GM19193 (cell line): ENCODE measurements around the gene ITSN1.

Experiments used
- POLR2A ChIP-seq: IDR thresholded peaks from 4 replicates; pipeline ENCODE4 v1.6.1; 2011; ENCODE audit not compliant: insufficient read depth, insufficient read length; ENCODE audit errors: extremely low read depth

The ITSN1 gene

DNA sequence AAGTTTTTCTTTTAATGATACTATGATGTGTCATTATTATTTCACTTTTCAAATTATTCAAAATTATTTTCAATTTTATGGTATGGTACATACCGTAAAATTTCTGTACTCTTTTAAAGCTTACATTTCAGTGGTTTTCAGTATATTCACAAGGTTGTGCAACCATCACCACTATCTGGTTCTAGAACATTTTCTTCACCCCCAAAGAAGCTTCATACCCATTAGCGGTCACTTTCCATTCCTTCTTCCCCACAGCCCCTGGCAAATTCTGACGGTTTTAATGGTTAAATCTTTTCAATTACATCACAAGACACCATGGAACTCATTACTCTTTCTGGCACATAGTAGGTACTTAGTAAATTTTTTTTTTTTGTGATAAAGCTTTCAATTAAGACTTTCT is 296.1 kb downstream of the ITSN1 start:
- TF ChIP-seq POLR2A = no peak

DNA sequence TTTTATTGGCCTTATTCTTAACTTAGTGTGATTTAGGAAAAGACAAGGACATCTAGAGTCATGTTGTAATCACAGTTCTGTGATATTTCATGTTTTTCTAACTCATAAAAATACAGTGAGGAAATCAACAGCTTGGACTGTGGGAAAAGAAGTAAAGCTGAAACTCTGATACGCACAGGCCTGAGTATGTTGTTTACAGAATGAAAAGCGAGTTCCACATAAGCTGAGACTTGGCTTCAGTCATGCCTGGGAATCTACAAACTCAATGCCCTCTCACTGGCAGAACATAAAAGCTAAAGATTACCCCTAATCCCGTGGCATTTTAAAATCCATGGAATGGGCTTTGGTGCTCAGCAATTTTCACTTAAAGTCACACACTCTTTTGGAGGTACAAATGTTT is 296.9 kb downstream of the ITSN1 start:
- no peak for TF ChIP-seq POLR2A

DNA sequence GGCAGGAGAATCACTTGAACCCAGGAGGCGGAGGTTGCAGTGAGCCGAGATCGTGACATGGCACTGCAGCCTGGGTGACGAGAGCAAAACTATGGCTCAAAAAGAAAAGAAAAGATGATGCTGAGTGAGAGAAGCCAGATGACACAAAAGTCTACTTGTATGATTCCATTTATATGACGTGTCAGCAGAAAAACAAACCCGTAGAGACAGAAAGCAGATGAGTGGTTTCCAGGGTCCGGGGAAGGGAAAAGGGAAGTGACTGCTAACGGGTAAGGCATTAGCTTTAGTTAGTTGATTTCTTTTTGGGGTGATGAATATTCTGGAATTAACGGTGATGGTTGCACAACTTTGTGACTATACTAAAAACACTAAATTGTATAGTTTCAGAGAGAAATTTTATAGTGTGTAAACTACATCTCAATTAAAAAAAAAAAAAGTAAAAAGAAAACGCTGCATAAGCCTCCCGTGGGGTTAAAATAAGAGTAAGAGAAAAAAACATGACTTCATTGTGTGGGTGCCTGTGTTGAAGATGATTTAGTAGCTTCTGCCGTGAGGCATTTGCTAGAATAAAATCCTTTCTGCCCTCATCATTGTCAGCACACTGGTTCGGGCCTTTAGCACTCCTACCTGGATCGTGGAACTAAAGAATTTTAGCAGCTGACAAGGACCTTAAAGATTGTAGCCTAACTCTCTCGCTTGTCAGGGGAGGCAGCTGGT is 298.0 kb downstream of the ITSN1 start:
- no peak for TF ChIP-seq POLR2A

GRCh38 chr21:33940881-33941245 is 298.6 kb downstream of the ITSN1 start:
- TF ChIP-seq POLR2A = no peak

DNA sequence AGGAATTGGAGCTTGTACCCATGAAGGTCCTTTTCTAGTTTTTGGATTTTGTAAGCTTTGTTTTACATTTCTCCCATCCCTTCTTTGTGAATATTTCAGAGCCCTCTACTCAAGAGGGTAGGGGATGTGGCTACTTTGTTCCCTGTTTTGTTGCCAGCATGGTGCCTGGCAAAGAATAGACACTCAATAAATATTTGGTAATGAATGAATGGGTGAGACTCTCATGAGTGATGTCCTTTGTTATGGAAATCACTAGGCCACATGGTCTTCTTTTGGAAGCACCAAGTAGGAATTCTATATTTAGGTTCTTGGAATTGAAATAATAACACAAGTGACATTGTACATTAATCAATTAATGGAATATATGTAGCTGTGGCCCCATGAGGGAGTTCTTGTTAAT is 300.1 kb downstream of the ITSN1 start:
- TF ChIP-seq POLR2A = no peak

GRCh38 chr21:33943293-33943692 is 301.0 kb downstream of the ITSN1 start:
- no peak for TF ChIP-seq POLR2A

GRCh38 chr21:33944185-33944763 is 302.0 kb downstream of the ITSN1 start:
- TF ChIP-seq POLR2A = no peak

GRCh38 chr21:33945652-33946270 is 303.5 kb downstream of the ITSN1 start:
- TF ChIP-seq POLR2A = no peak

DNA sequence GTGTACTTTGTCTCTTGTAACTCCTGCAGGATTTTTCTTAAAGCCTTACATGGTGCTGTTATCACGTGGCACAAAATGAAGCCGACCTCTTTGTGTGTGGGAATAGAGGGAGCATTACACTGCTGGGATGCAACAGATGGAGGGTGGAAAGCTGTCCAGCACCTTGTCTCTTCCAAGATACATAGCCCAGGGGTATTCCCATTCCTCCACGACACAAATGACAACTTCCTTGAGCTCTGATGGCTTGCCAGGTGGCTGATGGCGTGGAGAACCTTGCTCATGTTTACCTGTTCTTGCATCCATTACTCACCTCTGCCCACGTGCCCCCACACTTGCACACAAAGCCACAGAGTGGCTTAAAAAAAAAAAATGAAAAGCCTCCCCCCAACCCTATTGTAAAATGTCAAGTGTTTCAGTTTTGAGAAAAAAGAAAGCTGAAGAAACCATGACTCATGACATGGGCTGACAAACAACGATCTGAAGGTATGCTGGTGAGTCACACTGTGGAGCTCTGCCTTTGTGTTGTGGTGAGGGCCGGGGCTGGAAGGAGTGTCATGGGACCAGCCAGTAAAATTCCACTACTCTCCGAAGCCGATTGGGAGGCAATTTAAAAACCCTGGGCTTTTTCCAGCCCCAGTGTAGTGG is 305.3 kb downstream of the ITSN1 start:
- no peak for TF ChIP-seq POLR2A

DNA sequence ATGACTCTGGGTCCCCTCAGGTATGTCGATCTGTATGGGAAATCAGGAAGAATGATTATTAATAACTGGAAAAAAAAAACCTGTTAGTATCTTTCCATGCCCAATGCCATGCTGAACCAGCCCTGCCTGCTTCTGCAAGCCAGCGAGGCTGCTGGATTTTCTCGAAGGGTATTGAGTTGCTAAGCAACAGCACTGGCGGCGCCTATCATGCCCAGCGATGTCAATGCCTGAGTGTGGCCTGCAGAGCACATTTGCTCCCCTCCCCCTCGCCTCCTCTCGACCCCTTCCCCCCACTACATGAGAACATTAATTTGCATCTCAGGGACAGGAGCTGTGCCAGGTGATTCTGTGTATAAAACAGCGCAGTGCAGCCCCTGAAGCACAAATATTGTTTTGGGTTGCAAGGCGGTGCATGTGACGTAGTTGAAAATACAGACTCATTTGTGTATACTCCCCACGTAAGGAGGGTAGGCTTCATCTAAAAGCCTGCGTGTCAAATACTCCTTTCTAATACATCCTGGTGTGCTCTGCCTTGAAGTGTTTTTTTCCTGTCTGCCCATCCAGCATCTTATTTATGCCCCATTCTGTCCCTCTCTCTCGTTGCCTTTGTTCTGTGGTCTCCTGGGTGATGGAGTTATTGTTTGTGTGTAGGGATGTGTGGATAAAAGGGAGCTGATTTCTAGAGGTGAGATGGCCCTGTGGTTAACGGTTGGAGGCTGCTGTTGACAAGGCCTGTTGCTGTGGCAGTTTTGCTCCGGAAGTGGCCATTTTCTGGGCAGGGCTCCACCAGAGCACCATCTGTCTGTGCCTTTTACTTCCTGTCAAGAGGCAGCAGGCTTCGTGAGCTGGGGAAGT is 306.0 kb downstream of the ITSN1 start:
- TF ChIP-seq POLR2A = peak; percentile 72

- TF ChIP-seq POLR2A = no peak
These were observed 306.7 kb downstream of the ITSN1 start for GRCh38 chr21:33948951-33949444.
